Stimulated activated CD8-positive, alpha-beta memory T cell treated with anti-CD3 and anti-CD28 coated beads, Interleukin-12 subunit alpha, Interleukin-12 subunit beta, amount 100 ng/mL, for 4 hours (primary cell): ENCODE measurements around the gene THUMPD3.
A peak's percentile ranks its signal among the peaks of the same experiment; 100 is the strongest.

Source experiments
- DNase-seq: peaks from one replicate; pipeline ENCODE4 v3.0.0-alpha.2; 2020; ENCODE audit warnings: low read depth

THUMPD3 gene

GRCh38 chr3:9362731-9363530 lies at the start of gene THUMPD3:
THUMPD3 (plus strand) TSS chr3:9363054; CDS start chr3:9365069, 2,015 bp downstream.
- DNase-seq = peak; percentile 92

GRCh38 chr3:9314796-9315195 lies 48.1 kb upstream of the THUMPD3 start:
- DNase-seq = no peak

GRCh38 chr3:9316881-9317361 lies 45.9 kb upstream of the THUMPD3 start:
- no peak for DNase-seq

GRCh38 chr3:9322780-9323179 lies 40.1 kb upstream of the THUMPD3 start:
- DNase-seq = no peak

- no peak for DNase-seq
Measured at GRCh38 chr3:9324944-9325343, 37.9 kb upstream of the THUMPD3 start.

GRCh38 chr3:9327578-9327977 lies 35.3 kb upstream of the THUMPD3 start:
- no peak for DNase-seq

- no peak for DNase-seq
Measured at GRCh38 chr3:9330166-9330703, 32.6 kb upstream of the THUMPD3 start.

GRCh38 chr3:9331171-9331570 lies 31.7 kb upstream of the THUMPD3 start:
- DNase-seq = no peak

GRCh38 chr3:9332250-9333030 lies 30.4 kb upstream of the THUMPD3 start:
- no peak for DNase-seq

- no peak for DNase-seq
Measured at GRCh38 chr3:9339761-9340471, 22.9 kb upstream of the THUMPD3 start.

- no peak for DNase-seq
Measured at GRCh38 chr3:9340472-9340902, 22.4 kb upstream of the THUMPD3 start.

GRCh38 chr3:9342696-9343095 lies 20.2 kb upstream of the THUMPD3 start:
- no peak for DNase-seq

- DNase-seq = no peak
Measured at GRCh38 chr3:9343115-9343514, 19.7 kb upstream of the THUMPD3 start.

- DNase-seq = no peak
Measured at GRCh38 chr3:9345041-9345440, 17.8 kb upstream of the THUMPD3 start.

GRCh38 chr3:9346141-9346540 lies 16.7 kb upstream of the THUMPD3 start:
- no peak for DNase-seq

- DNase-seq = no peak
Measured at GRCh38 chr3:9347081-9347480, 15.8 kb upstream of the THUMPD3 start.

- DNase-seq = no peak
Measured at GRCh38 chr3:9347887-9348286, 15.0 kb upstream of the THUMPD3 start.

GRCh38 chr3:9349321-9350117 lies 13.3 kb upstream of the THUMPD3 start:
- DNase-seq = no peak

GRCh38 chr3:9351709-9352126 lies 11.1 kb upstream of the THUMPD3 start:
- DNase-seq = no peak

- DNase-seq = no peak
Measured at GRCh38 chr3:9352917-9353752, 9.7 kb upstream of the THUMPD3 start.
